D341Med (cell line): ENCODE data around the gene CPEB2.

ENCODE experiments used
- DNase-seq: peaks from one replicate; pipeline ENCODE4 v3.0.0; 2012; ENCODE audit warnings: low spot score

CPEB2 gene

DNA sequence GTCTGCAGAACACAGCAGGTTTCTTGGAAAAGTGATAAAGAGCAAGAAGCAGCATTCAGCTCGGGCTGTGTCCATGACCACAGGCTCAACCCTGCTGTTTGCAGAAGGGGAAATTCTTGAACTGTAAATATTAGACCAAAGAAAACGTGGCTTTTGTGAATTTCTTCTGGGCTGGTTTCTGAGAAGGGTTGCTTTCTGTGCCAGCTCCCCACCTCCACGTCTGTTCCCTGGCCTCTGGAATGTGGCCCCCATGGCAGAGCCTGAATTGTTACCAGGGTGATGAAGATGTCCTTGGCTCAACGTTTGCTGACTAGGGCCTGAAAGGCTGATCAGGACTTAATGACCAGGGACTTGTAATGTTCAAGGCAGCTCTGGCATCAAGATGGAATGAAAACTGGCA is 116.0 kb downstream of the CPEB2 start:
- no peak for DNase-seq
